Suprapubic skin (tissue), 3 donors: ENCODE measurements around the gene TAF1.

ENCODE experiments used
- EP300 ChIP-seq: sonication (generic); formaldehyde crosslinking; IDR thresholded peaks from one replicate; pipeline ENCODE4 v1.6.1; 2017; ENCODE audit warnings: antibody characterized with exemption
- POLR2A ChIP-seq, 2 donors: fragments of 450-650 bp; IDR thresholded peaks; one replicate each; pipeline ENCODE4 v1.6.1; 2017; ENCODE audit warnings: antibody characterized with exemption in 2 of 2, mild to moderate bottlenecking in 2 of 2, moderate library complexity in 2 of 2
- TF ChIP-seq, protein P1 (sequence below), 2 donors: fragments of 200-600 bp in 1 of 2; fragments of 450-650 bp in 1 of 2; sonication (generic) in 1 of 2; IDR thresholded peaks; one replicate each; pipeline ENCODE4 v1.5.1; 2016 to 2019; ENCODE audit warnings: antibody characterized with exemption in 2 of 2, mild to moderate bottlenecking in 1 of 2, moderate library complexity in 1 of 2

DNA sequence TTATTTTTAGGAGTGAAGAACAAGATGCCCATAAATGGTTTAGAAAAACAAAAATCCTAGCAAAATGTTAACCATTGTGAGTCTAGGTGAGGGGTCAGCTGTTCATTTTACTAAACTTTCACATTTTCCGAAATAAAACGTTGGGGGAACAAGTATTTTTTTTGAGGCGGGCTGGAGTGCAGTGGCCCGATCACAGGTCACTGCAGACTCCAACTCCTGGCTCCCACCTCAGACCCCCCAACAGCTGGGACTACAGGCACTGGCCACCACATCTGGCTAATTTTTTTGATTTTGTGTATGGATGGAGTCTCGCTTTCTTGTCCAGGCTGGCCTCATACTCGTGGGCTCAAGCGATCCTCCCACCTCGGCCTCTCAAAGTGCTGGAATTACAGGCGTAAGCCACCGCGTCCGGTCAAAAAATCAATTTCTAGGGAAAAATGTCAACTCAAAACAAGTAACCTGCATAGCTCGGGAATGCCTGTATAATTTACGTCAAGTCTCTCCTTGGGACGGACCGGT lies 742 bp upstream of the TAF1 start:
- TF ChIP-seq, protein P1, sequence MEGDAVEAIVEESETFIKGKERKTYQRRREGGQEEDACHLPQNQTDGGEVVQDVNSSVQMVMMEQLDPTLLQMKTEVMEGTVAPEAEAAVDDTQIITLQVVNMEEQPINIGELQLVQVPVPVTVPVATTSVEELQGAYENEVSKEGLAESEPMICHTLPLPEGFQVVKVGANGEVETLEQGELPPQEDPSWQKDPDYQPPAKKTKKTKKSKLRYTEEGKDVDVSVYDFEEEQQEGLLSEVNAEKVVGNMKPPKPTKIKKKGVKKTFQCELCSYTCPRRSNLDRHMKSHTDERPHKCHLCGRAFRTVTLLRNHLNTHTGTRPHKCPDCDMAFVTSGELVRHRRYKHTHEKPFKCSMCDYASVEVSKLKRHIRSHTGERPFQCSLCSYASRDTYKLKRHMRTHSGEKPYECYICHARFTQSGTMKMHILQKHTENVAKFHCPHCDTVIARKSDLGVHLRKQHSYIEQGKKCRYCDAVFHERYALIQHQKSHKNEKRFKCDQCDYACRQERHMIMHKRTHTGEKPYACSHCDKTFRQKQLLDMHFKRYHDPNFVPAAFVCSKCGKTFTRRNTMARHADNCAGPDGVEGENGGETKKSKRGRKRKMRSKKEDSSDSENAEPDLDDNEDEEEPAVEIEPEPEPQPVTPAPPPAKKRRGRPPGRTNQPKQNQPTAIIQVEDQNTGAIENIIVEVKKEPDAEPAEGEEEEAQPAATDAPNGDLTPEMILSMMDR (IDR thresholded peaks at IDR 0.05), result no peak
- TF ChIP-seq EP300 (no peak), POLR2A (IDR thresholded peaks at IDR 0.05) (peak in 1 of 2 donors; percentile 87)
